B cell (primary cell): Measurements from ENCODE around the gene PCSK7. TPM values are rescaled to one million over a fixed set of nuclear protein-coding genes. Genes with fewer than 3 reads are reported as not detected.

ENCODE experiments used
- ATAC-seq: fragments of 200-7000 bp; cut with Tn5 transposase; one replicate; pipeline ENCODE4 v1.10.0; 2021; ENCODE audit warnings: low read depth, mild to moderate bottlenecking, moderate number of reproducible peaks, moderate library complexity
- CTCF ChIA-PET: fragments of 350-600 bp; sonication (Branson Sonifier 250); formaldehyde crosslinking; loops from one replicate; lab custom pipeline; 2021; ENCODE audit warnings: antibody characterized with exemption, inconsistent platforms; lab: Charles Lee
- POLR2A ChIA-PET: fragments of 350-600 bp; sonication (Branson Sonifier 250); formaldehyde crosslinking; loops from one replicate; lab custom pipeline; 2021; ENCODE audit warnings: antibody characterized with exemption; lab: Charles Lee
- DNase-seq: peaks from one replicate; pipeline ENCODE4 v3.0.0; 2013
- H2AFZ ChIP-seq: 2 replicates; pipeline ENCODE4 v1.6.1; 2012; ENCODE audit warnings: mild to moderate bottlenecking, low read depth, low read length; ENCODE audit not compliant: insufficient read depth, poor library complexity, severe bottlenecking
- H3K27ac ChIP-seq, 2 donors: 1 replicate in 1 of 2; 2 replicates in 1 of 2; pipeline ENCODE4 v1.5.1; 2012 to 2013; ENCODE audit warnings: low read length in 2 of 2, mild to moderate bottlenecking in 2 of 2, moderate library complexity in 1 of 2
- H3K27me3 ChIP-seq, 4 experiments: fragments of 200-600 bp in 1 of 4; sonication (generic) in 1 of 4; replicated peaks in 1 of 4; 1 replicate in 2 of 4; 2 replicates in 2 of 4; pipeline versions ENCODE4 v1.6.1 to v1.7.0; 2013 to 2016; ENCODE audit warnings: low read length in 3 of 4, mild to moderate bottlenecking in 2 of 4, mixed read lengths in 1 of 4, moderate library complexity in 1 of 4; ENCODE audit not compliant: insufficient read depth in 4 of 4, control insufficient read depth in 3 of 4; ENCODE audit errors: control extremely low read depth in 1 of 4
- H3K36me3 ChIP-seq, 2 experiments: replicated peaks in 1 of 2; 1 replicate in 1 of 2; 2 replicates in 1 of 2; pipeline versions ENCODE4 v1.6.1 to v1.7.1; 2013; ENCODE audit warnings: low read length in 1 of 2; ENCODE audit not compliant: insufficient read depth in 2 of 2, control insufficient read depth in 1 of 2; ENCODE audit errors: control extremely low read depth in 1 of 2, extremely low read depth in 1 of 2
- H3K4me1 ChIP-seq, 2 donors: fragments of 200-600 bp in 1 of 2; sonication (generic) in 1 of 2; 1 replicate in 1 of 2; 2 replicates in 1 of 2; pipeline versions ENCODE4 v1.5.1 to v1.6.1; 2013 to 2017; ENCODE audit warnings: low read length in 2 of 2; ENCODE audit not compliant: control insufficient read depth in 2 of 2, insufficient read depth in 2 of 2
- H3K4me2 ChIP-seq: replicated peaks from 2 replicates; pipeline ENCODE3; 2012; ENCODE audit warnings: mild to moderate bottlenecking, low read depth, low read length; ENCODE audit not compliant: poor library complexity, severe bottlenecking
- H3K4me3 ChIP-seq, 5 experiments: fragments of 200-600 bp in 1 of 5; sonication (generic) in 1 of 5; 1 replicate in 3 of 5; 2 replicates in 2 of 5; pipeline versions ENCODE4 v1.5.1 to v1.7.0; 2011 to 2016; ENCODE audit warnings: low read length in 4 of 5, mild to moderate bottlenecking in 4 of 5, low read depth in 2 of 5, control low read depth in 1 of 5, moderate library complexity in 1 of 5; ENCODE audit not compliant: insufficient read depth in 1 of 5; ENCODE audit errors: control extremely low read depth in 1 of 5, extremely low read depth in 1 of 5
- H3K79me2 ChIP-seq: fragments of 200-600 bp; sonication (generic); one replicate; pipeline ENCODE4 v1.6.0; 2016; ENCODE audit warnings: low read length; ENCODE audit not compliant: control insufficient read depth, insufficient read depth
- H3K9ac ChIP-seq: fragments of 200-600 bp; sonication (generic); 2 replicates; pipeline ENCODE4 v1.6.1; 2017; ENCODE audit warnings: mild to moderate bottlenecking, low read length, moderate library complexity
- H3K9me3 ChIP-seq, 3 donors: one replicate each; pipeline versions ENCODE4 v1.6.1 to v1.7.1; 2013; ENCODE audit warnings: low read length in 2 of 3; ENCODE audit not compliant: control insufficient read depth in 2 of 3, insufficient read depth in 1 of 3; ENCODE audit errors: control extremely low read depth in 1 of 3
- H4K20me1 ChIP-seq: 2 replicates; pipeline ENCODE4 v1.6.0; 2012; ENCODE audit warnings: mild to moderate bottlenecking, low read length; ENCODE audit not compliant: insufficient read depth, control insufficient read depth, poor library complexity, severe bottlenecking
- H3K27ac Mint-ChIP-seq: one replicate; pipeline ENCODE4 v1.8.0; 2021; ENCODE audit warnings: mixed read lengths
- H3K27me3 Mint-ChIP-seq: one replicate; pipeline ENCODE4 v1.8.0; 2021; ENCODE audit warnings: mixed read lengths
- H3K4me1 Mint-ChIP-seq: one replicate; pipeline ENCODE4 v1.8.0; 2021; ENCODE audit warnings: mixed read lengths
- H3K4me3 Mint-ChIP-seq: one replicate; pipeline ENCODE4 v1.8.0; 2021; ENCODE audit warnings: mixed read lengths
- H3K9me3 Mint-ChIP-seq: one replicate; pipeline ENCODE4 v1.8.0; 2022; ENCODE audit warnings: mixed read lengths; ENCODE audit not compliant: insufficient read depth
- EZH2 ChIP-seq: IDR thresholded peaks from 2 replicates; pipeline ENCODE4 v1.6.1; 2012; ENCODE audit warnings: borderline replicate concordance, low read depth, mild to moderate bottlenecking, moderate library complexity, low read length; ENCODE audit not compliant: insufficient read depth, poor library complexity, severe bottlenecking
- WGBS: methylation state at CpG from one replicate; pipeline ENCODE4 v1.1.5; 2013; ENCODE audit warnings: missing lambda C conversion rate; ENCODE audit not compliant: insufficient coverage; 5-methylcytosine and 5-hydroxymethylcytosine counted together
- intact Hi-C: fragments of 100-400 bp; cut with micrococcal nuclease; formaldehyde crosslinking; loops from one replicate; pipeline ENCODE4 v1.10.0; 2022
- polyA plus RNA-seq: library from polyadenylated mRNA; depleted of rRNA; stranded (reverse); fragments of >200 nt; gene quantifications from 2 replicates; pipeline ENCODE4 v1.2.3, GENCODE V29; 2012
- total RNA-seq, 2 donors: library from RNA; stranded (reverse); fragments of 120-200 nt in 1 of 2; gene quantifications; 1 replicate in 1 of 2; 2 replicates in 1 of 2; pipeline versions ENCODE4 v1.2.3 to v1.2.4, GENCODE V29; 2013 to 2022
- TF ChIP-seq, protein P1 (sequence below): fragments of 200-600 bp; IDR thresholded peaks from one replicate; pipeline ENCODE4 v1.8.0; 2022; ENCODE audit warnings: antibody characterized with exemption, mild to moderate bottlenecking

Gene PCSK7
- total and polyA plus RNA-seq, 2 donors (not counting 1 experiment from before 2014, with no cell fraction given): 203 to 283 TPM

DNA sequence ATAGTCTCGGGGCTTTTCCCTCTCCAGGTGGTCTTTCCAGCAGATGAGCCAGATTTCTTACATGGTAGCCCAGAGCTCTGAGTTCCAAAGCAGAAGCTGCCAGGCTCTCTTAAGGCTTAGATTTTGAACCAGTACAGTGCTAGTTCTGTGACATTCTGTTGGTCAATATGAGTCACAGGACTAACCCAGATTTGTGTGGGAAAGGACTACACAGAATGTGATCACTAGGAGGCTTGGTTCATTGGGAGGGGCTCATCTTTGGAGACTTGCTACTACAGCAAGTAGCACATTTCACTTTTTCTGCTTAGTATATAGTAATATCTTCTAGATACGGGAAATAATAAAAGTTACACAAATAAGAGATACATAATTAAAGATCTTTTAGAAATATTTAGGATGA is 24.7 kb upstream of the PCSK7 start:
- Histone ChIP-seq H3K4me1 (no peaks in the 10 kb centered on the region), H3K79me2 (no peaks in the 10 kb centered on the region), H3K4me3 (no peak overlapping the region), H3K9ac (no peak overlapping the region), H4K20me1 (no peaks in the 10 kb centered on the region), H2AFZ (no peak overlapping the region), H3K36me3 (peaks cover 0 to 13% of the 10 kb centered on the region in 2 experiments), H3K27me3 (no peaks in the 10 kb centered on the region), H3K9me3 (no peaks in the 10 kb centered on the region), H3K4me2 (no peak overlapping the region), H3K27ac (no peak overlapping the region)
- POLR2A ChIA-PET: no interaction called here
- intact Hi-C loops: no loop called here
- Mint-ChIP-seq H3K4me1 (no peaks in the 10 kb centered on the region), H3K27ac (no peak overlapping the region), H3K9me3 (no peaks in the 10 kb centered on the region), H3K4me3 (no peak overlapping the region), H3K27me3 (no peaks in the 10 kb centered on the region)
- no CpG with 5 or more reads among the region's 2 CpGs for WGBS
- CTCF ChIA-PET: no interaction called here
- ATAC-seq: no peak
- DNase-seq: no peak
- TF ChIP-seq EZH2: no peak
- TF ChIP-seq, protein P1, sequence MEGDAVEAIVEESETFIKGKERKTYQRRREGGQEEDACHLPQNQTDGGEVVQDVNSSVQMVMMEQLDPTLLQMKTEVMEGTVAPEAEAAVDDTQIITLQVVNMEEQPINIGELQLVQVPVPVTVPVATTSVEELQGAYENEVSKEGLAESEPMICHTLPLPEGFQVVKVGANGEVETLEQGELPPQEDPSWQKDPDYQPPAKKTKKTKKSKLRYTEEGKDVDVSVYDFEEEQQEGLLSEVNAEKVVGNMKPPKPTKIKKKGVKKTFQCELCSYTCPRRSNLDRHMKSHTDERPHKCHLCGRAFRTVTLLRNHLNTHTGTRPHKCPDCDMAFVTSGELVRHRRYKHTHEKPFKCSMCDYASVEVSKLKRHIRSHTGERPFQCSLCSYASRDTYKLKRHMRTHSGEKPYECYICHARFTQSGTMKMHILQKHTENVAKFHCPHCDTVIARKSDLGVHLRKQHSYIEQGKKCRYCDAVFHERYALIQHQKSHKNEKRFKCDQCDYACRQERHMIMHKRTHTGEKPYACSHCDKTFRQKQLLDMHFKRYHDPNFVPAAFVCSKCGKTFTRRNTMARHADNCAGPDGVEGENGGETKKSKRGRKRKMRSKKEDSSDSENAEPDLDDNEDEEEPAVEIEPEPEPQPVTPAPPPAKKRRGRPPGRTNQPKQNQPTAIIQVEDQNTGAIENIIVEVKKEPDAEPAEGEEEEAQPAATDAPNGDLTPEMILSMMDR: no peak

DNA sequence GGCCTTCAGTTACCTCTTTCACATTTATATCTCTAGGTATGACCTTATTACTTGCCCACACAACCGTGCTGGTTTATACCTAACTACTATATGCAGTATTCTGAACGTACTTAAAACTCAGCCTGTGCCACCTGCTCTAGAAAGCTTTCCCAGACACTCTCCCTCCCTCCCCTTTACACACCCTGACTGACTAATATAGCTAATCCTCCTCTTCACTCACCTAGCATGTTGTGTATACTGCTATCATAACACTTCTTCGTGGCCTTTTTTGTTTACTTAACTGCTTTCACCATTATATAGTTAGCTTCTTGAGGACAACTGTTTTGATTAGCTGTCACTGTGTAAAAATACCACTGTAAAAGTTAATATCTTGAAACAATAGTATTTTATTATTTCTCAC is 24.1 kb upstream of the PCSK7 start:
- Histone ChIP-seq H3K27ac (no peak overlapping the region), H4K20me1 (no peaks in the 10 kb centered on the region), H3K4me1 (no peaks in the 10 kb centered on the region), H3K36me3 (peaks cover 0 to 13% of the 10 kb centered on the region in 2 experiments), H3K9me3 (no peaks in the 10 kb centered on the region), H3K27me3 (no peaks in the 10 kb centered on the region), H3K79me2 (no peaks in the 10 kb centered on the region), H3K9ac (no peak overlapping the region), H2AFZ (no peak overlapping the region), H3K4me2 (no peak overlapping the region), H3K4me3 (no peak overlapping the region)
- Mint-ChIP-seq H3K27ac (no peak overlapping the region), H3K4me1 (no peaks in the 10 kb centered on the region), H3K9me3 (no peaks in the 10 kb centered on the region), H3K4me3 (no peak overlapping the region), H3K27me3 (no peaks in the 10 kb centered on the region)
- 95% methylated on average over 2 of the region's 3 CpGs for WGBS
- ATAC-seq: no peak
- intact Hi-C loops: no loop called here
- no peak for DNase-seq
- ChIA-PET POLR2A (no interaction called here), CTCF (no interaction called here)
- TF ChIP-seq EZH2: no peak
